Choroid plexus epithelial cell (primary cell): ENCODE data around the gene NLRP5.
A peak's percentile ranks its signal among the peaks of the same experiment; 100 is the strongest.

ENCODE experiments used
- DNase-seq: peaks from one replicate; pipeline ENCODE4 v3.0.0-alpha.2; 2010; ENCODE audit warnings: low read depth
- H3K4me3 ChIP-seq: 2 replicates; pipeline ENCODE4 v1.5.1; 2011; ENCODE audit warnings: low read depth, mild to moderate bottlenecking, control low read depth, low read length, moderate library complexity
- CTCF ChIP-seq: conservative IDR thresholded peaks from 2 replicates; pipeline ENCODE4 v1.5.1; 2011; ENCODE audit warnings: low read depth, mild to moderate bottlenecking, control low read depth, inconsistent platforms, low read length, moderate library complexity

NLRP5 gene

DNA sequence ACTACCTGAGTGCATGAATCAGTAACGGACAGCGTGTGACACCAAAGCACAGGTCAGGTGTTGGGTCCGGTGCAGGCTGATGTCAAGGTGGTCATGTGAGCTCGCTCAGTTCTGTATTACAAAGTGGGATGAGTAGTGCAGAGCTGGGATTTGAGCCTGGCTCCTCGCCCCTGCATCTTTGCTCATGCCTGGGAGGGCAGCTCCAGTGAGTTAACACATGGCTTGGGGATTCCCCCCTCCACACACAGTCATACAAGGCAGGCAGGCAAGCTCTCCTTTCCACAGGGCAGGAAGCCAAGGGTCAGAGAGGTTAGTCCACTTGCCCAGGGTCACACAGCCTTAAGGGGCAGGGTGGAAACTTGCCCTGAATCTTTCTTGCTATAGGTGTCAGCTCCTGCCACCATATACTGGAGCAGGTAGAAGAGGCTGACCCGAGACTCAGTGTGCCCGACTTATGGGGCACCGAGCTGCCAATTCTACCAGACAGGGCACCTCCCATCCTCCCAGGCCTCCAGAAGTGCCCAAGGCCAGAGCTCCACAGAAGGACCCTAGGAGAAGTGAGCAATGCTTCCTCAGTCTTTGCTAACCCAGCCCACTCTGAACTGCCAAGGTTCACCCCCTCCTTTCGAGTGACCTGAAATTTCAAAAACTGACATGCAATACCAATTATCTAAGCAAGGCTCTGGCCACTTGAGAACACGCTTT is 99.1 kb downstream of the NLRP5 start:
- no peak for DNase-seq
- TF ChIP-seq CTCF: no peak
- H3K4me3 ChIP-seq: no peak overlapping the region

- no peak for DNase-seq
- no peak for TF ChIP-seq CTCF
- H3K4me3 ChIP-seq: no peak overlapping the region
These were observed 100.3 kb downstream of the NLRP5 start for GRCh38 chr19:56086671-56087430.

DNA sequence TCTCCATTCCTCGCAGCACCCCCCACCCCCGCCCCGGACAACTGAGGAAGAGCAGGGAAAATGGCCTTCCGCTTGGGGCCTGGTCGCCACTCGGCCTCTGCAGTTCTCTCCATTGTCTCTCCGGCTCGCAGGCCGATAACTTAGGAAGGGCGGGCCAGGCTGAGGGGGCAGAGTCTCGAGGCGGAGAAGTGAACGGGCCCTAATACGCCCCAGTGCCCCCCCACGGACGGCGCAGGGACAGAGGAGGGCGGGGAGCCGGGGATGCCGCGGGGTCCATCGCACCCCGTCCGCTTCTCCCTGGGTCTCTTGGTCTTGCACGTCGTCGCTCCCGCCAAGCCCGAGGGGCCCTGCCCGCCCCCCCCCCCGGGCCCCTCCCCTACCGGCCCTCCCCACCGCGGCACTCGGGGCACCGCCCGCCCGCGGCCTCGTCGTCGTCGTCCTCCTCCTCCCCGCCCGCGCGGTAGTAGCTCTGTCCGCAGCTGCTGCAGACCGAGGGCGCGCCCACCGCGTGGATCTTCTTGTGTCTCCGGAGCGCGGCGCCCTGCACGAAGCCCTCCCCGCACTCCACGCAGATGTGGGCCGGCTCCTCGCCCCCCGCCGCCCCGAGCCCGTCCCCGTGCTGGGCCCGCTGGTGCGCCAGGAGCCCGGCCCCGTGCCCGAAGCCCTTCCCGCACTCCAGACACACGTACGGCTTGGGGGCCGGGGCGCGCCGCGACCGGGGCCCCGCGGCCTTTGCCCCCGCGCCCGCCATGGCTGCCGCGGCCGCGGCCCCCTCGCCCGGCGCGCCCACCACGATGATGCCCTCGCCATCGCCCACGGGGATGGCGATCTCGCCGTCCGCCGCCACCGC is 101.3 kb downstream of the NLRP5 start:
- H3K4me3 ChIP-seq: no peak overlapping the region
- DNase-seq: no peak
- TF ChIP-seq CTCF: no peak

DNA sequence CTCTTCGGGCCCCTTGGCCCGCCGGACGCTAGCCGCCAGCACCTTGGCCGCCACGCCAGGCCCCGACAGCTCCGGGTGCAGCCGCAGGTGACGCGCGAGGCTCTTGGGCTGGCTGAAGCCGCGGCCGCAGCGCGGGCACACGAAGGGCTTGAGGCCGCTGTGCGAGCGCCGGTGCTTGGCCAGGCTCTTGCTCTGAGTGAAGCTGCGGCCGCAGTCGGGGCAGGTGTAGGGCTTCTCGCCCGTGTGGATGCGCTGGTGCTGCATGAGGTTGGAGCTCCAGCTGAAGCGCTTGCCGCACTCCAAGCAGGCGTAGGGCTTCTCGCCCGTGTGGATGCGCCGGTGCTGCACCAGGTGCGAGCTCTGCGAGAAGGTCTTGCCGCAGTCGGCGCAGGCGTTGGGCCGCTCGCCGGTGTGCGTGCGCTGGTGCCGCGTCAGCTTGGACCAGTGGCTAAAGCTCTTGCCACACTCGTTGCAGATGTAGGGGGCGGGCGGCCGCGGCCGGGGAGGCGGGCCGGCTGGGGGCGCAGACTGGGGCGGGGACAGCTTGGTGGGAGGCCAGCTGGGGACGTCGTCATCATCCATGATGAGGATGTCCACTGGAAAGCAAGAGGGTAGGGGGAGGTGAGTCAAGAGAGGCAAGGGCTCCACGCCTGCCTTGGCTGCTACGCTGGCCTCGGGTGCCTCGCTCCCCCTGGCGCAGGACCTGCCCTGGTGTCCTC is 102.1 kb downstream of the NLRP5 start:
- no peak overlapping the region for H3K4me3 ChIP-seq
- TF ChIP-seq CTCF: no peak
- DNase-seq: no peak

DNA sequence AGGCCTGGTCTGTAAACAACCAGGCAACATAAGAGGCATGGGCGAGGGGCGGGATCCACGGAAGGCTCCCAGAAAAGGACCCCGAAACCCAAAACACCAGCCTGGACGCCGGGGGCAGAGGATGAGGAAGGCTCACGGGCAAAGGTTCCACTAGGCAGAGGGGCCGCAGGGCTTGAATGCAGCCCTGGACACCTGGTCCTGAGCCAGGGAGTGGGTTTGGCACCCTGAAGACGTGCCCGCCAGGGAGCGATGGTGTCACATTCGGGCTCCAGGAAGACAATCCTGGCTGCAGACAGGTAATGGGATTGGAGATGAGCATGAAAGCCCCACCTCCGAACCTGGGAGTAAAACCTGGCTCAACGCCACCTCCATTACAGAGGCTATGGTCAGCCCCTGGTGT is 102.8 kb downstream of the NLRP5 start:
- no peak for DNase-seq
- H3K4me3 ChIP-seq: no peak overlapping the region
- no peak for TF ChIP-seq CTCF

- TF ChIP-seq CTCF: no peak
- DNase-seq: peak; percentile 72
- no peak overlapping the region for H3K4me3 ChIP-seq
These were observed 104.5 kb downstream of the NLRP5 start for GRCh38 chr19:56091066-56091490.
